ENCODE data around the gene DAPK3.

- TF ChIP-seq ARNT (IDR thresholded peaks at IDR 0.05) (no peak), FOXM1 (IDR thresholded peaks at IDR 0.05; ENCODE audit: borderline replicate concordance) (no peak), NFRKB (IDR thresholded peaks at IDR 0.05) (no peak), FOXK2 (IDR thresholded peaks at IDR 0.05) (no peak), FOXA1 (IDR thresholded peaks at IDR 0.05) (no peak), HDGF (IDR thresholded peaks at IDR 0.05; ENCODE audit: borderline replicate concordance) (no peak)
These were observed 47.3 kb upstream of the DAPK3 start for GRCh38 chr19:4018140-4018613.
